Keratinocyte (primary cell): ENCODE results near the gene C14orf119. TPM values are rescaled to one million over a fixed set of nuclear protein-coding genes. Genes with fewer than 3 reads are reported as not detected.

Experiments used
- DNase-seq: peaks from one replicate; pipeline ENCODE4 v3.0.0-alpha.2; 2011; ENCODE audit warnings: low read depth, missing footprints, low spot score
- FAIRE-seq: peaks from 2 replicates; lab custom pipeline; 2011; peaks lifted over from hg19 to GRCh38; lab: Jason Lieb, UNC
- H2AFZ ChIP-seq: 2 replicates; pipeline ENCODE4 v1.6.0; 2012; ENCODE audit warnings: low read length, control low read depth, inconsistent platforms; ENCODE audit not compliant: control insufficient read depth
- H3K27ac ChIP-seq: 2 replicates; pipeline ENCODE4 v1.5.1; 2011; ENCODE audit warnings: low read length; ENCODE audit not compliant: control insufficient read depth, insufficient read depth
- H3K27me3 ChIP-seq: 3 replicates; pipeline ENCODE4 v1.6.0; 2011; ENCODE audit warnings: low read length; ENCODE audit not compliant: control insufficient read depth, insufficient read depth; ENCODE audit errors: extremely low read depth
- H3K36me3 ChIP-seq, 2 experiments: 2 replicates in 1 of 2; 3 replicates in 1 of 2; pipeline ENCODE4 v1.5.1; 2011; ENCODE audit warnings: low read length in 2 of 2, mild to moderate bottlenecking in 1 of 2; ENCODE audit not compliant: control insufficient read depth in 2 of 2, insufficient read depth in 2 of 2; ENCODE audit errors: extremely low read depth in 1 of 2
- H3K4me1 ChIP-seq: 3 replicates; pipeline ENCODE4 v1.5.1; 2011; ENCODE audit warnings: low read length; ENCODE audit not compliant: control insufficient read depth, insufficient read depth; ENCODE audit errors: extremely low read depth
- H3K4me2 ChIP-seq: 3 replicates; pipeline ENCODE4 v1.6.0; 2011; ENCODE audit warnings: low read depth, low read length; ENCODE audit not compliant: control insufficient read depth, insufficient read depth; ENCODE audit errors: extremely low read depth
- H3K4me3 ChIP-seq, 3 experiments: fragments of 200-600 bp in 1 of 3; sonication (generic) in 1 of 3; 2 replicates in 2 of 3; 3 replicates in 1 of 3; pipeline ENCODE4 v1.5.1; 2011 to 2016; ENCODE audit warnings: low read length in 3 of 3, mild to moderate bottlenecking in 3 of 3, control low read depth in 2 of 3, inconsistent platforms in 1 of 3, low read depth in 1 of 3, mixed read lengths in 1 of 3, mixed run types in 1 of 3, moderate library complexity in 1 of 3; ENCODE audit not compliant: control insufficient read depth in 2 of 3, insufficient read depth in 2 of 3; ENCODE audit errors: extremely low read depth in 1 of 3
- H3K79me2 ChIP-seq: 2 replicates; pipeline ENCODE4 v1.6.0; 2012; ENCODE audit warnings: low read length; ENCODE audit not compliant: control insufficient read depth, insufficient read depth
- H3K9ac ChIP-seq: 3 replicates; pipeline ENCODE4 v1.6.0; 2011; ENCODE audit warnings: low read length; ENCODE audit not compliant: control insufficient read depth, insufficient read depth; ENCODE audit errors: extremely low read depth
- H3K9me1 ChIP-seq: 3 replicates; pipeline ENCODE4 v1.6.0; 2011; ENCODE audit warnings: low read length; ENCODE audit not compliant: control insufficient read depth, insufficient read depth; ENCODE audit errors: extremely low read depth
- H3K9me3 ChIP-seq: 2 replicates; pipeline ENCODE4 v1.5.1; 2012; ENCODE audit warnings: low read depth, low read length; ENCODE audit not compliant: control insufficient read depth
- H4K20me1 ChIP-seq: 3 replicates; pipeline ENCODE4 v1.6.0; 2011; ENCODE audit warnings: low read length; ENCODE audit not compliant: control insufficient read depth, insufficient read depth; ENCODE audit errors: extremely low read depth
- EZH2 ChIP-seq: IDR thresholded peaks from one replicate; pipeline ENCODE4 v1.6.1; 2012; ENCODE audit warnings: inconsistent platforms, mild to moderate bottlenecking, low read length, moderate library complexity
- dilution Hi-C: fragments of 300-500 bp; cut with MboI; formaldehyde crosslinking; loops from one replicate; pipeline ENCODE4 v1.7.0; 2020; ENCODE audit warnings: low sequenced_read_pairs; ENCODE audit not compliant: extremely low pct_ligation_motif_present
- polyA plus RNA-seq, 5 experiments: library from polyadenylated mRNA; depleted of rRNA in 3 of 5; stranded (reverse) in 3 of 5; stranded (forward) in 1 of 5; unstranded in 1 of 5; fragments of >200 nt; gene quantifications; 1 replicate in 1 of 5; 2 replicates in 3 of 5; 3 replicates in 1 of 5; pipeline versions ENCODE4 v1.2.1 to v1.2.3, GENCODE V29; 2011 to 2012; ENCODE audit warnings: missing spikeins in 2 of 5, low read depth in 1 of 5, low replicate concordance in 1 of 5
- TF ChIP-seq, protein P1 (sequence below), 3 experiments: IDR thresholded peaks in 1 of 3; conservative IDR thresholded peaks in 1 of 3; optimal IDR thresholded peaks in 1 of 3; 2 replicates in 2 of 3; 3 replicates in 1 of 3; pipeline versions ENCODE3 to v1.5.1; 2011; ENCODE audit warnings: low read length in 3 of 3, mild to moderate bottlenecking in 3 of 3, moderate library complexity in 2 of 3, control low read depth in 1 of 3, inconsistent platforms in 1 of 3; ENCODE audit not compliant: insufficient read depth in 2 of 3; ENCODE audit errors: extremely low read depth in 1 of 3

C14orf119 gene
- polyA plus RNA-seq, 1 donor (not counting 4 experiments of a cell fraction or from before 2014, with no cell fraction given) = 73.7 TPM

GRCh38 chr14:23052671-23053070 lies 42.6 kb upstream of the C14orf119 start:
- Histone ChIP-seq H2AFZ (peak overlapping the region; percentile 22), H3K27me3 (no peaks in the 10 kb centered on the region), H3K27ac (no peak overlapping the region), H3K79me2 (no peaks in the 10 kb centered on the region), H3K4me1 (peaks cover 21% of the 10 kb centered on the region), H3K9ac (no peak overlapping the region), H4K20me1 (no peaks in the 10 kb centered on the region), H3K4me2 (no peak overlapping the region), H3K9me3 (no peaks in the 10 kb centered on the region), H3K4me3 (no peak overlapping the region), H3K36me3 (no peaks in the 10 kb centered on the region), H3K9me1 (no peaks in the 10 kb centered on the region)
- no peak for TF ChIP-seq EZH2
- TF ChIP-seq, protein P1, sequence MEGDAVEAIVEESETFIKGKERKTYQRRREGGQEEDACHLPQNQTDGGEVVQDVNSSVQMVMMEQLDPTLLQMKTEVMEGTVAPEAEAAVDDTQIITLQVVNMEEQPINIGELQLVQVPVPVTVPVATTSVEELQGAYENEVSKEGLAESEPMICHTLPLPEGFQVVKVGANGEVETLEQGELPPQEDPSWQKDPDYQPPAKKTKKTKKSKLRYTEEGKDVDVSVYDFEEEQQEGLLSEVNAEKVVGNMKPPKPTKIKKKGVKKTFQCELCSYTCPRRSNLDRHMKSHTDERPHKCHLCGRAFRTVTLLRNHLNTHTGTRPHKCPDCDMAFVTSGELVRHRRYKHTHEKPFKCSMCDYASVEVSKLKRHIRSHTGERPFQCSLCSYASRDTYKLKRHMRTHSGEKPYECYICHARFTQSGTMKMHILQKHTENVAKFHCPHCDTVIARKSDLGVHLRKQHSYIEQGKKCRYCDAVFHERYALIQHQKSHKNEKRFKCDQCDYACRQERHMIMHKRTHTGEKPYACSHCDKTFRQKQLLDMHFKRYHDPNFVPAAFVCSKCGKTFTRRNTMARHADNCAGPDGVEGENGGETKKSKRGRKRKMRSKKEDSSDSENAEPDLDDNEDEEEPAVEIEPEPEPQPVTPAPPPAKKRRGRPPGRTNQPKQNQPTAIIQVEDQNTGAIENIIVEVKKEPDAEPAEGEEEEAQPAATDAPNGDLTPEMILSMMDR (optimal IDR thresholded peaks at IDR 0.05 in 1 of 3, IDR thresholded peaks at IDR 0.05 in 1 of 3, conservative IDR thresholded peaks at IDR 0.05 in 1 of 3; ENCODE audit: extremely low read depth in 1 of 3, insufficient read depth in 2 of 3, low read length in 3 of 3) = no peak
- dilution Hi-C loops = no loop called here
- FAIRE-seq (no peak), DNase-seq (no peak)

DNA sequence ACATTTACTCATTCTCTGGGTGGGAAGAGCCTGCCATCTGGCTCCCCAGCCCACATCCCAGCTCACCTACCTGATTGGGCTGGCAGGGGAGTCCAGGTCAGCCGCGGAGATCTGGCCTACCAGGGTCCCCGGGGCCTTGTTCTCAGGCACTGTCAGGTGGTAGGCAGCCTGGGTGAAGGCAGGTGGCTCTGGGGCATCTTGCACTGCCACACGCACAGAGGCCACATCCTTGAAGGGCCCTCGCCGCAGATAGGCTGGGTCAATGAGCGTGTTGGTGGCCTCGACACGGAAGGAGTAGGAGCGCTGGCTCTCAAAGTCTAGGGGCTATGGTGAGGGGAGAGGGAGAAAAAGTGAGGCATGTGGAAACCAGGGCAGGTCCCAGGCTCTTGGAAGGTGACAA lies 41.9 kb upstream of the C14orf119 start:
- H2AFZ ChIP-seq = no peak overlapping the region
- dilution Hi-C loops = no loop called here
- no peak for FAIRE-seq
- H3K27me3 ChIP-seq = no peaks in the 10 kb centered on the region
- H3K36me3 ChIP-seq = no peaks in the 10 kb centered on the region
- no peak overlapping the region for H3K27ac ChIP-seq
- H3K9me1 ChIP-seq = no peaks in the 10 kb centered on the region
- no peak for TF ChIP-seq EZH2
- TF ChIP-seq, protein P1 (optimal IDR thresholded peaks at IDR 0.05 in 1 of 3, IDR thresholded peaks at IDR 0.05 in 1 of 3, conservative IDR thresholded peaks at IDR 0.05 in 1 of 3; ENCODE audit: extremely low read depth in 1 of 3, insufficient read depth in 2 of 3, low read length in 3 of 3) = no peak
- no peak for DNase-seq
- H3K9me3 ChIP-seq = no peaks in the 10 kb centered on the region
- H3K4me3 ChIP-seq = no peak overlapping the region
- no peaks in the 10 kb centered on the region for H4K20me1 ChIP-seq
- no peak overlapping the region for H3K4me2 ChIP-seq
- no peaks in the 10 kb centered on the region for H3K79me2 ChIP-seq
- H3K4me1 ChIP-seq = peaks cover 25% of the 10 kb centered on the region
- no peak overlapping the region for H3K9ac ChIP-seq
